Measurements from ENCODE around the gene PKHD1. TPM values are rescaled to one million over a fixed set of nuclear protein-coding genes. Genes with fewer than 3 reads are reported as not detected.

PKHD1 gene
- total and polyA plus RNA-seq, 2 donors (not counting 1 experiment from before 2014, with no cell fraction given) = not detected

DNA sequence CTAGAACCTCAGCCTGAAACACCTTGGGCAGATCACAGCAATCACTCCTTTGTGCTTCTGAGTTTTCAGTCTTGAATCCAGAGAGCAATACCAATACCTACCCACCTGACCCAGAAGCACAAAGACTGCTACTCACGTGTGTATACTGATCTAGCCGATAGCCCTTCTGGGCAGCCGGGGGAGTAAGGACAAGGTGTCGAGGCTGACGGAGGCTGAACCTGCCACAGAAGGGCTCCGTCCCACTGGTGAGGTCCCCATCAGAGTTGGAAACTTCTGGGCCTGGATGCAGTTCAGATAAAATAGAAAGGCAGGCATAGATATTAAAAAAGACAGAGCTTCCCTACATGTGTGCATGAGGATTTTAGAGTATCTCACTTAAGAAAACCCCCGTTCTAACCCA, 32.0 kb downstream of the PKHD1 start:
- no peak for ATAC-seq (ENCODE audit: low read depth)
- H3K36me3 ChIP-seq (replicated peaks in 1 of 2; ENCODE audit: control extremely low read depth in 1 of 2, control insufficient read depth in 1 of 2, extremely low read depth in 1 of 2, insufficient read depth in 2 of 2, low read length in 1 of 2) = no peaks in the 10 kb centered on the region
- no peak overlapping the region for H3K27ac Mint-ChIP-seq
- 97% methylated on average over 6 of the region's 7 CpGs for WGBS (ENCODE audit: insufficient coverage)
- H3K4me2 ChIP-seq (replicated peaks; ENCODE audit: low read depth, low read length, poor library complexity, severe bottlenecking) = no peak overlapping the region
- no peak overlapping the region for H2AFZ ChIP-seq (ENCODE audit: insufficient read depth, low read depth, low read length, poor library complexity, severe bottlenecking)
- ChIA-PET POLR2A (no interaction called here), CTCF (no interaction called here)
- no peak for TF ChIP-seq EZH2 (IDR thresholded peaks at IDR 0.05; ENCODE audit: borderline replicate concordance, insufficient read depth, low read depth, low read length, poor library complexity, severe bottlenecking)
- TF ChIP-seq, protein P1, sequence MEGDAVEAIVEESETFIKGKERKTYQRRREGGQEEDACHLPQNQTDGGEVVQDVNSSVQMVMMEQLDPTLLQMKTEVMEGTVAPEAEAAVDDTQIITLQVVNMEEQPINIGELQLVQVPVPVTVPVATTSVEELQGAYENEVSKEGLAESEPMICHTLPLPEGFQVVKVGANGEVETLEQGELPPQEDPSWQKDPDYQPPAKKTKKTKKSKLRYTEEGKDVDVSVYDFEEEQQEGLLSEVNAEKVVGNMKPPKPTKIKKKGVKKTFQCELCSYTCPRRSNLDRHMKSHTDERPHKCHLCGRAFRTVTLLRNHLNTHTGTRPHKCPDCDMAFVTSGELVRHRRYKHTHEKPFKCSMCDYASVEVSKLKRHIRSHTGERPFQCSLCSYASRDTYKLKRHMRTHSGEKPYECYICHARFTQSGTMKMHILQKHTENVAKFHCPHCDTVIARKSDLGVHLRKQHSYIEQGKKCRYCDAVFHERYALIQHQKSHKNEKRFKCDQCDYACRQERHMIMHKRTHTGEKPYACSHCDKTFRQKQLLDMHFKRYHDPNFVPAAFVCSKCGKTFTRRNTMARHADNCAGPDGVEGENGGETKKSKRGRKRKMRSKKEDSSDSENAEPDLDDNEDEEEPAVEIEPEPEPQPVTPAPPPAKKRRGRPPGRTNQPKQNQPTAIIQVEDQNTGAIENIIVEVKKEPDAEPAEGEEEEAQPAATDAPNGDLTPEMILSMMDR (IDR thresholded peaks at IDR 0.05) = no peak
- DNase-seq = no peak
- H3K27me3 ChIP-seq (replicated peaks in 1 of 4; ENCODE audit: control extremely low read depth in 1 of 4, control insufficient read depth in 3 of 4, insufficient read depth in 4 of 4, low read length in 3 of 4) = no peaks in the 10 kb centered on the region
- no peaks in the 10 kb centered on the region for H4K20me1 ChIP-seq (ENCODE audit: control insufficient read depth, insufficient read depth, low read length, poor library complexity, severe bottlenecking)
- no peak overlapping the region for H3K9ac ChIP-seq (ENCODE audit: low read length)
- H3K4me3 Mint-ChIP-seq = no peak overlapping the region
- intact Hi-C loops (cut with micrococcal nuclease) = no loop called here
- no peaks in the 10 kb centered on the region for H3K4me1 Mint-ChIP-seq
- no peaks in the 10 kb centered on the region for H3K9me3 Mint-ChIP-seq (ENCODE audit: insufficient read depth)
- no peak overlapping the region for H3K4me3 ChIP-seq (ENCODE audit: control extremely low read depth in 1 of 5, extremely low read depth in 1 of 5, insufficient read depth in 1 of 5, low read depth in 2 of 5, low read length in 4 of 5)
- no peaks in the 10 kb centered on the region for H3K9me3 ChIP-seq (ENCODE audit: control extremely low read depth in 1 of 3, control insufficient read depth in 2 of 3, insufficient read depth in 1 of 3, low read length in 2 of 3)
- peaks cover 9% of the 10 kb centered on the region for H3K27me3 Mint-ChIP-seq
- H3K79me2 ChIP-seq (ENCODE audit: control insufficient read depth, insufficient read depth, low read length) = no peaks in the 10 kb centered on the region
- no peak overlapping the region for H3K27ac ChIP-seq (ENCODE audit: low read length in 2 of 2)
- no peaks in the 10 kb centered on the region for H3K4me1 ChIP-seq (ENCODE audit: control insufficient read depth in 2 of 2, insufficient read depth in 2 of 2, low read length in 2 of 2)

- Histone ChIP-seq H3K36me3 (replicated peaks in 1 of 2; ENCODE audit: control extremely low read depth in 1 of 2, control insufficient read depth in 1 of 2, extremely low read depth in 1 of 2, insufficient read depth in 2 of 2, low read length in 1 of 2) (no peaks in the 10 kb centered on the region), H3K27ac (ENCODE audit: low read length in 2 of 2) (no peak overlapping the region), H3K9me3 (ENCODE audit: control extremely low read depth in 1 of 3, control insufficient read depth in 2 of 3, insufficient read depth in 1 of 3, low read length in 2 of 3) (no peaks in the 10 kb centered on the region), H3K9ac (ENCODE audit: low read length) (no peak overlapping the region), H3K4me1 (ENCODE audit: control insufficient read depth in 2 of 2, insufficient read depth in 2 of 2, low read length in 2 of 2) (no peaks in the 10 kb centered on the region), H4K20me1 (ENCODE audit: control insufficient read depth, insufficient read depth, low read length, poor library complexity, severe bottlenecking) (no peaks in the 10 kb centered on the region), H3K79me2 (ENCODE audit: control insufficient read depth, insufficient read depth, low read length) (no peaks in the 10 kb centered on the region), H2AFZ (ENCODE audit: insufficient read depth, low read depth, low read length, poor library complexity, severe bottlenecking) (no peak overlapping the region), H3K4me2 (replicated peaks; ENCODE audit: low read depth, low read length, poor library complexity, severe bottlenecking) (no peak overlapping the region), H3K27me3 (replicated peaks in 1 of 4; ENCODE audit: control extremely low read depth in 1 of 4, control insufficient read depth in 3 of 4, insufficient read depth in 4 of 4, low read length in 3 of 4) (no peaks in the 10 kb centered on the region), H3K4me3 (ENCODE audit: control extremely low read depth in 1 of 5, extremely low read depth in 1 of 5, insufficient read depth in 1 of 5, low read depth in 2 of 5, low read length in 4 of 5) (no peak overlapping the region)
- intact Hi-C loops (cut with micrococcal nuclease) = no loop called here
- Mint-ChIP-seq H3K27me3 (peaks cover 18% of the 10 kb centered on the region), H3K27ac (no peak overlapping the region), H3K9me3 (ENCODE audit: insufficient read depth) (no peaks in the 10 kb centered on the region), H3K4me3 (no peak overlapping the region), H3K4me1 (no peaks in the 10 kb centered on the region)
- ChIA-PET CTCF (interaction anchor here (1.6 kb wide), 1 partner anchor 10 kb away, joined by 4 read pairs; no protein-coding TSS in a partner anchor), POLR2A (no interaction called here)
- ATAC-seq (ENCODE audit: low read depth) = no peak
- WGBS (ENCODE audit: insufficient coverage) = 90% methylated on average over 5 of the region's 8 CpGs
- DNase-seq = no peak
- TF ChIP-seq EZH2 (IDR thresholded peaks at IDR 0.05; ENCODE audit: borderline replicate concordance, insufficient read depth, low read depth, low read length, poor library complexity, severe bottlenecking) = no peak
- TF ChIP-seq, protein P1 (IDR thresholded peaks at IDR 0.05) = no peak
Measured at GRCh38 chr6:52053038-52053695, 34.2 kb downstream of the PKHD1 start.

All from B cell (primary cell).